ENCODE data around the gene KLLN. TPM values are rescaled to one million over a fixed set of nuclear protein-coding genes. Genes with fewer than 3 reads are reported as not detected.
A peak's percentile ranks its signal among the peaks of the same experiment; 100 is the strongest.
"Not testable (repeated sequence)": the region's sequence is repeated elsewhere in the genome, so short reads cannot be mapped to it uniquely, and the experiment has no call there.

The KLLN gene
- total RNA-seq, 4 donors from 2014 or later = 0.24 to 0.85 (median 0.34) TPM; not detected in 1

DNA sequence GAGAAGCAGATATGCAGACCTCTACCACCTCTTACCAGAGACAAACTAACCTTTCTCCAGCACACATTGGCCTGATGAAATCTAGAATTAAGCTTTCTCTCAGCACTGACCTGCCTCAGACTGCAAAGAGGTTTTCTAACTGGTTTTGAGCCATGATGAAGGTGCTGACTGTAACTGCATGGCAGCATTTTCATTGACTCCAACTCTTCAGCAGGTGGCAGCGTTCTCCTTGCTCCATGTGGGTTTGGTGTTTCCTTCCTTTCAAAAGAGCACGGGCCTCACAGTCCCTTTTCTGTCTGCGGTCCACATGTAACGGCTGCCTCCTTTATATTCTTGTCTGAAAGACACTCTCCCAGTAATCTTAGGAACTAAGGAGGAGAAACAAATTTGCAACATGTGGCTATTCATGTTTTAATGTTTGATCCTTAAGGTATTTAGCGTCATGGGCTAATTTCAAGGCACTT lies 12.6 kb downstream of the KLLN start:
- no peak overlapping the region for H3K27ac ChIP-seq
- H3K36me3 ChIP-seq = no peaks in the 10 kb centered on the region
- no peak for DNase-seq (ENCODE audit: low spot score in 2 of 2)
- no peaks in the 10 kb centered on the region for H3K4me1 ChIP-seq
- 19% methylated on average over 5 of the region's 5 CpGs for WGBS
- TF ChIP-seq EP300 (IDR thresholded peaks at IDR 0.05) (no peak), POLR2AphosphoS5 (IDR thresholded peaks at IDR 0.05) (no peak), POLR2A (IDR thresholded peaks at IDR 0.05) (no peak)
- TF ChIP-seq, protein P1, sequence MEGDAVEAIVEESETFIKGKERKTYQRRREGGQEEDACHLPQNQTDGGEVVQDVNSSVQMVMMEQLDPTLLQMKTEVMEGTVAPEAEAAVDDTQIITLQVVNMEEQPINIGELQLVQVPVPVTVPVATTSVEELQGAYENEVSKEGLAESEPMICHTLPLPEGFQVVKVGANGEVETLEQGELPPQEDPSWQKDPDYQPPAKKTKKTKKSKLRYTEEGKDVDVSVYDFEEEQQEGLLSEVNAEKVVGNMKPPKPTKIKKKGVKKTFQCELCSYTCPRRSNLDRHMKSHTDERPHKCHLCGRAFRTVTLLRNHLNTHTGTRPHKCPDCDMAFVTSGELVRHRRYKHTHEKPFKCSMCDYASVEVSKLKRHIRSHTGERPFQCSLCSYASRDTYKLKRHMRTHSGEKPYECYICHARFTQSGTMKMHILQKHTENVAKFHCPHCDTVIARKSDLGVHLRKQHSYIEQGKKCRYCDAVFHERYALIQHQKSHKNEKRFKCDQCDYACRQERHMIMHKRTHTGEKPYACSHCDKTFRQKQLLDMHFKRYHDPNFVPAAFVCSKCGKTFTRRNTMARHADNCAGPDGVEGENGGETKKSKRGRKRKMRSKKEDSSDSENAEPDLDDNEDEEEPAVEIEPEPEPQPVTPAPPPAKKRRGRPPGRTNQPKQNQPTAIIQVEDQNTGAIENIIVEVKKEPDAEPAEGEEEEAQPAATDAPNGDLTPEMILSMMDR (IDR thresholded peaks at IDR 0.05) = peak; percentile 23 to 44
- H3K27me3 ChIP-seq = no peaks in the 10 kb centered on the region
- no peak overlapping the region for H3K4me3 ChIP-seq
- H3K9me3 ChIP-seq = no peaks in the 10 kb centered on the region

GRCh38 chr10:87849001-87849400 lies 14.3 kb downstream of the KLLN start:
- Histone ChIP-seq H3K9me3 (no peaks in the 10 kb centered on the region), H3K27me3 (no peaks in the 10 kb centered on the region), H3K4me1 (no peaks in the 10 kb centered on the region), H3K4me3 (no peak overlapping the region), H3K27ac (no peak overlapping the region), H3K36me3 (no peaks in the 10 kb centered on the region)
- TF ChIP-seq POLR2A (IDR thresholded peaks at IDR 0.05) = no peak
- TF ChIP-seq POLR2AphosphoS5 (IDR thresholded peaks at IDR 0.05) = no peak
- TF ChIP-seq, protein P1 (IDR thresholded peaks at IDR 0.05) = no peak
- TF ChIP-seq EP300 (IDR thresholded peaks at IDR 0.05) = no peak
- no peak for DNase-seq (ENCODE audit: low spot score in 2 of 2)

DNA sequence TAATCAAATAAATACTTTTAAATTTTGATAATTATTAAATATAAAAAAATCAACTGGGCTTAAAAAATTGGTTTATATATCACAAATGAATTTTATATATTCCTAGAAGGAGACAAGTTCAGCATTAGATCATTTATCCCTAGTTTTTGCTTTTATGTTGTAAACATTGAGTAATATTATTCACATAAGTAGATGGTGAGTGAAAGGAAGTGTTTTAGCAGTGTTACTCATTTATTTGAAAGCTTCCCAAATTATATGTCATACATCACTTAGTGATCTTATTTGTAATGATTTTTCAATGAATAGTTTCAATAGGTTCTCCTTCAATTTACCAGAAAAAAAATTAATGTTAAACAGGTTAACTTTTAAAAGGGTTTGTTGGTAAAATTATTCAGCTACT lies 15.8 kb downstream of the KLLN start:
- TF ChIP-seq POLR2AphosphoS5 (IDR thresholded peaks at IDR 0.05) (no peak), EP300 (IDR thresholded peaks at IDR 0.05) (no peak), POLR2A (IDR thresholded peaks at IDR 0.05) (no peak)
- TF ChIP-seq, protein P1 (IDR thresholded peaks at IDR 0.05) = no peak
- no peaks in the 10 kb centered on the region for H3K27me3 ChIP-seq
- no peaks in the 10 kb centered on the region for H3K36me3 ChIP-seq
- no peak overlapping the region for H3K27ac ChIP-seq
- no peaks in the 10 kb centered on the region for H3K9me3 ChIP-seq
- H3K4me1 ChIP-seq = peaks cover 6% of the 10 kb centered on the region
- no peak overlapping the region for H3K4me3 ChIP-seq
- DNase-seq (ENCODE audit: low spot score in 2 of 2) = no peak

GRCh38 chr10:87846711-87847110 lies 16.6 kb downstream of the KLLN start:
- not testable (repeated sequence) for H3K4me1 ChIP-seq; H3K36me3 ChIP-seq; H3K27ac ChIP-seq; H3K9me3 ChIP-seq; DNase-seq (ENCODE audit: low spot score in 2 of 2); H3K4me3 ChIP-seq; H3K27me3 ChIP-seq
- whole genome bisulfite sequencing = 87% methylated on average over 8 of the region's 8 CpGs

GRCh38 chr10:87846023-87846422 lies 17.3 kb downstream of the KLLN start:
- Histone ChIP-seq H3K27me3 (no peaks in the 10 kb centered on the region), H3K4me3 (no peak overlapping the region), H3K4me1 (peaks cover 6% of the 10 kb centered on the region), H3K9me3 (no peaks in the 10 kb centered on the region), H3K36me3 (no peaks in the 10 kb centered on the region), H3K27ac (no peak overlapping the region)
- 82% methylated on average over 7 of the region's 7 CpGs for WGBS
- no peak for DNase-seq (ENCODE audit: low spot score in 2 of 2)
- TF ChIP-seq POLR2A (IDR thresholded peaks at IDR 0.05) (no peak), POLR2AphosphoS5 (IDR thresholded peaks at IDR 0.05) (no peak), EP300 (IDR thresholded peaks at IDR 0.05) (no peak)
- TF ChIP-seq, protein P1 (IDR thresholded peaks at IDR 0.05) = no peak

DNA sequence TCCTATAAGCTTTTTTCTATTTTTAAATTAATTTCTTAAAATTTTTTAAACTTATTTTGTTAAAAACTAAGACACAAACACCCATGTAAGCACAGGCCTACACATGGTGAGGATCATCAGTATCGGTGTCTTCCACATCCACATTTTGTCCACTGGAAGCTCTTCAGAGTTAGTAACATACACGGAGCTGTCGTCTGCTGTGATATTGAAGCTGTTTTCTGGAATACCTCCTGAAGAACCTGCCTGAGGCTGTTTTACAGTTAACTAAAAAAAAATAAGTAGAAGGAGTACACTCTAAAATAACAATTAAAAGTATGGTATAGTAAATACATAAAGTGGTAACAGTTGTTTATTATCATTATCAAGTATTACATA lies 17.7 kb downstream of the KLLN start:
- Histone ChIP-seq H3K36me3 (no peaks in the 10 kb centered on the region), H3K9me3 (no peaks in the 10 kb centered on the region), H3K4me3 (no peak overlapping the region), H3K4me1 (peaks cover 6% of the 10 kb centered on the region), H3K27me3 (no peaks in the 10 kb centered on the region), H3K27ac (no peak overlapping the region)
- DNase-seq (ENCODE audit: low spot score in 2 of 2) = no peak
- no peak for TF ChIP-seq EP300 (IDR thresholded peaks at IDR 0.05)
- TF ChIP-seq POLR2AphosphoS5 (IDR thresholded peaks at IDR 0.05) = no peak
- TF ChIP-seq, protein P1 (IDR thresholded peaks at IDR 0.05) = no peak
- TF ChIP-seq POLR2A (IDR thresholded peaks at IDR 0.05) = no peak
- 83% methylated on average over 3 of the region's 3 CpGs for WGBS

All from suprapubic skin (tissue), 4 donors.